ENCODE measurements around the gene SPOCK2.

GRCh38 chr10:72027498-72027897 lies 60.9 kb downstream of the SPOCK2 start:
- no peak for TF ChIP-seq CTCF (IDR thresholded peaks at IDR 0.05)
- TF ChIP-seq TCF7L2 (IDR thresholded peaks at IDR 0.05; ENCODE audit: low read depth, low read length): no peak
- TF ChIP-seq REST (IDR thresholded peaks at IDR 0.05; ENCODE audit: insufficient read depth in 1 of 2, low read depth in 2 of 2, low read length in 1 of 2): no peak
